22Rv1 (cell line): ENCODE results near the gene FOXJ1.

Source experiments
- CTCF ChIP-seq: fragments of 450-650 bp; IDR thresholded peaks from 2 replicates; pipeline ENCODE4 v1.5.1; 2017; ENCODE audit warnings: mild to moderate bottlenecking
- ZFX ChIP-seq: fragments of 450-650 bp; IDR thresholded peaks from 2 replicates; pipeline ENCODE4 v1.6.1; 2017; ENCODE audit warnings: antibody characterized with exemption, borderline replicate concordance

DNA sequence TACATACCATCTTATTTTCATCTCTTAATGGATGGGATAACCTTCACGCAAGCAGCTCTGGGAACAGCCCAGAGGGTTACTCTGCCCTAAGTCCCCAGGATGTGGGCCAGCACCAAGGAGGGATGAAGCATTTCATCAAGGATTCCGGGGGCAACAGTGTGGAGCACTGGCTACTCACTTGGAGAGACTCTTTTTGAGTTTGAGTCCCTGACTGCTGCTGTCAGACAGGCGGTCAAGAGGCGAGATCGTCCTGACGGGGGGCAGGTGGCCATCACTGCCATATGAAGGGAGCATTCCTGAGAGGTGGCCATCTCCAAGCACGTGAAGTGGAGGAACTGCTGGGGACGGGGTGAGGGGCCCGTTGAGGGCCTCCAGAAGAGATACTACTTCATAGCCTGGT is 18.1 kb upstream of the FOXJ1 start:
- TF ChIP-seq CTCF (no peak), ZFX (no peak)
